Astrocyte of the cerebellum (primary cell): ENCODE results near the gene CSF2.

Source experiments
- DNase-seq: peaks from one replicate; pipeline ENCODE4 v3.0.0-alpha.2; 2011; ENCODE audit warnings: low read depth
- H3K4me3 ChIP-seq: 2 replicates; pipeline ENCODE4 v1.5.1; 2011; ENCODE audit warnings: mild to moderate bottlenecking, low read depth, low read length, moderate library complexity
- in situ Hi-C: cut with HindIII; loops from 2 replicates; pipeline ENCODE4 v1.10.0; 2017; ENCODE audit warnings: low sequenced_read_pairs
- TF ChIP-seq, protein P1 (sequence below): IDR thresholded peaks from 2 replicates; pipeline ENCODE4 v1.5.1; 2012; ENCODE audit warnings: low read length, low read depth, moderate library complexity, mild to moderate bottlenecking; ENCODE audit errors: missing control alignments

Gene CSF2

DNA sequence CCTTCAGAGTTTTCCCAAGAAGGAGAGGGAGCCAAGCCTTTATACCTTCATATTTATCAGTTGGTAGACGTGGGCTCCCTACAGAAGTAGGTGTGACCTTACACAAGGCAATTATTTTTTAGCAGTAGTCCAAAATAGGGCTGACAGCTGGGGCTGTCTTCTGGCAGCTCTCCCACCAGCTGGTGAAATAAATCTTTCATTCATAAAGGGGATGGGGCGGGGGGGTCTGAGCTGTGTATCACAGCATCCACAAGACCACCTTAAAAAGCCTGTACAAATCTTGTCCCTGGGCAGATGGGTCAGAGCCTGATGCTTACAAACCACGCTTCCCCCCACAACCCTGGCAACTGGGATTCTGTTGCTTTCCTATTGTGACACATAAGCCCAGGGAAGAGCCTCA lies 19.7 kb downstream of the CSF2 start:
- TF ChIP-seq, protein P1, sequence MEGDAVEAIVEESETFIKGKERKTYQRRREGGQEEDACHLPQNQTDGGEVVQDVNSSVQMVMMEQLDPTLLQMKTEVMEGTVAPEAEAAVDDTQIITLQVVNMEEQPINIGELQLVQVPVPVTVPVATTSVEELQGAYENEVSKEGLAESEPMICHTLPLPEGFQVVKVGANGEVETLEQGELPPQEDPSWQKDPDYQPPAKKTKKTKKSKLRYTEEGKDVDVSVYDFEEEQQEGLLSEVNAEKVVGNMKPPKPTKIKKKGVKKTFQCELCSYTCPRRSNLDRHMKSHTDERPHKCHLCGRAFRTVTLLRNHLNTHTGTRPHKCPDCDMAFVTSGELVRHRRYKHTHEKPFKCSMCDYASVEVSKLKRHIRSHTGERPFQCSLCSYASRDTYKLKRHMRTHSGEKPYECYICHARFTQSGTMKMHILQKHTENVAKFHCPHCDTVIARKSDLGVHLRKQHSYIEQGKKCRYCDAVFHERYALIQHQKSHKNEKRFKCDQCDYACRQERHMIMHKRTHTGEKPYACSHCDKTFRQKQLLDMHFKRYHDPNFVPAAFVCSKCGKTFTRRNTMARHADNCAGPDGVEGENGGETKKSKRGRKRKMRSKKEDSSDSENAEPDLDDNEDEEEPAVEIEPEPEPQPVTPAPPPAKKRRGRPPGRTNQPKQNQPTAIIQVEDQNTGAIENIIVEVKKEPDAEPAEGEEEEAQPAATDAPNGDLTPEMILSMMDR: no peak
- H3K4me3 ChIP-seq: no peak overlapping the region
- in situ Hi-C loops: no loop called here
- no peak for DNase-seq

GRCh38 chr5:132094393-132095076 lies 20.9 kb downstream of the CSF2 start:
- DNase-seq: peak; percentile 53
- H3K4me3 ChIP-seq: no peak overlapping the region
- in situ Hi-C loops: no loop called here
- TF ChIP-seq, protein P1: no peak

DNA sequence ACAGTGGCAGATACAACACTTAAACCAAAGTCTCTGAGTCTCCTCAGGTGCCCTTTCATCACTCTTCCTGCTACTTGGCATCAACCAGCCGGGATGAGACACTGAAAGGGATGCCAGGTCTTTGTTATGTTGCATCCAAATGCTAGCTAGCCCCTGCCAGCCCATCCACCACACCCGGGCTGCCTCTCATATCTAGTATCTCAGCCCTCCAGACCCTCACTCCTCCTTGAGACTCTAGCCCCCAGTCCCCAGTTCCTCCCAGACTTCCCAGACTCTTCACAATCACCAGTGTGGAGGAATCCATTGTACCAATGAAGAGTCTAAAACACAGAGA lies 21.5 kb downstream of the CSF2 start:
- in situ Hi-C loops: no loop called here
- no peak for DNase-seq
- TF ChIP-seq, protein P1: no peak
- H3K4me3 ChIP-seq: no peak overlapping the region

DNA sequence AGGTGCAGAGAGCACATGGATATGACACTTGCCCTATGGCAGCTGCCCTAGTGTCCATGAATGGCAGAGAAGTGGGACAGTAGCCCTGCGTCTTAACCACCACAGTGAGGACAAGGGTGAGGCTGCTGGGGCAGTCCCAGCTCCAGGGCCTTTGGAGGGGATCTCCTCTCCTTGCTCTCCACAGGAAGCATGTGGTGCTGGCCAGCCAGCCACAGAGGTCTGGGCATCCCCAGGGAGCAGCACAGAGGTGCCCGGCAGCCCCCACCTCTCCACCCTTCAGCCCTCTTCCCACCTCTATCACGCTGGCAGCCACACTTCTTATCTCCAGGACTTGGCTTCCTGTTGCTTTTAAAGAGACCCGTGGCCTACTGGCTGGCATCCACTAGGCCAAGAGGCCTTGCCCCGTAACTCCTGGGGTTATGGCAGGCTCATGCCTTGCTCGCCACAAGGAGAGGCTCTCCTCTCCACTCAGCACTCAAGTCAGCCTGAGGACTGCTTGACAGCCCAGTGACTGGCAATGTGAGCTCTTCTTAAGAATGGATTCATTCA lies 21.9 kb downstream of the CSF2 start:
- no peak overlapping the region for H3K4me3 ChIP-seq
- DNase-seq: no peak
- in situ Hi-C loops: no loop called here
- TF ChIP-seq, protein P1: no peak

DNA sequence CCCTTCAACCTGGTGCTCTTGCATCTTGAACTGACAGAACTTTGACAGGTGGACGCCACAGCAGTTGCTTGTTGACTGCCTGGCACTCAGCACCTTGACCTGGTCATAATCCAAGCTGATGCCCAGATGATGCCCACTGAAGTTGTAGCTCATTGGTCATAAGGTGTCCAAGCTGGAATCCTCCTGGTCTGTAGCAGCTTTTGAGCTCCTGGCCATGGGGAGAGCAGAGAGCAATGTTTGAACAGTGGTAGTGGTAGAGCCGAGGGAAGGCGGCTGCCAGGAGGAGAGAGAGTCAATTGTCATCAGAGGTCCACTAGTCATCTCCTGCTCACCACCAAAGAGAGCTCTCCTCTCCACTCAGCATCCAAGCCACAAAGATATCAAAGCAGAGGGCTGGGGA lies 23.3 kb downstream of the CSF2 start:
- no peak overlapping the region for H3K4me3 ChIP-seq
- TF ChIP-seq, protein P1: no peak
- no peak for DNase-seq
- in situ Hi-C loops: no loop called here

GRCh38 chr5:132098151-132098594 lies 24.6 kb downstream of the CSF2 start:
- TF ChIP-seq, protein P1: no peak
- in situ Hi-C loops: no loop called here
- no peak for DNase-seq
- H3K4me3 ChIP-seq: no peak overlapping the region
